ENCODE results near the gene AAMP. TPM values are rescaled to one million over a fixed set of nuclear protein-coding genes. Genes with fewer than 3 reads are reported as not detected.

AAMP gene
- total RNA-seq (2022; extraction: Qiagen RNA extraction): 117 to 194 TPM (median 124 TPM) in 5 replicates

GRCh38 chr2:218269900-218270720 lies at the start of gene AAMP, which contains the start of gene PNKD:
Gene AAMP (minus strand): TSS chr2:218270137. CDS start chr2:218270086, 51 bp downstream.
Gene PNKD (plus strand): TSS chr2:218270519. CDS start chr2:218270536, 17 bp downstream.

GRCh38 chr2:218292048-218293014 lies 22.4 kb upstream of the AAMP start, which contains the start of gene TMBIM1:
Gene TMBIM1 (minus strand): TSS chr2:218292503. CDS start chr2:218282141, 10,362 bp downstream.

DNA sequence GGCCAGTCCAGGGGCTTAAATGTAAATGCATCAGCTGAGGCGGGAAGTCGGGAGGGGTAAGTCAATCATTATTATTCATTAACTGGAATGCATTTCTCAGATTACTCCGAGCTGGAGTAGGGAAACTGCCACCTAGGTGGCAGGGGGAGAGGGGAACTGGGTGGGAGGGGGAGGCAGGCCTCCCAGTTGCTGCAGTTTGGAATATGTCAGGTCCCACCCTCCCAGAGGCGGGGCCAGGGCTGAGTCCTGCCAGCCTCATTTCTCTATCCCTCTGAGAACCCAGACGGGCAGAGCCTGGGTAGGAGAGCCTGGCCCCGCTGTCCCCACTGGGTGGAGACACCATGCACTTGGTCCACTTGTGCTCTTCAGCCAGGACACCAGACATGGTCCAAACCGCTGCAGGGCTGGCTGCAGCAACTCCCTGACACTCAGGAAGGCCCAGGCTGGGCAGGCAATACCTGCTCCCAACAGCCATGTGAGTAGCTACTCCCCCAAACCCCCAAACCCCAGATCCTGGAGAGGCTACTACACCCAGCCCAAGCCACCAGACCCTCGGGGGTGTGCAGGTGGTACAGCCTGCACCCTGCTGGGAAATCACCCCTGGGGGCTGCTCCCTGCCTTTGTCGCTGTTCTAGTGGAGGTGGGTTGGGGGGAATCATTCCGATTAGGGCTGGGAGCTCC lies 9.1 kb downstream of the AAMP start, which contains the start of gene GPBAR1:
GPBAR1 (plus strand) TSS at position 274 of the 681 bp plus-strand sequence. CDS start 1,710 bp downstream, outside the sequence.

GRCh38 chr2:218216674-218217359 lies 53.1 kb downstream of the AAMP start, which contains the start of gene ARPC2:
Gene ARPC2 (plus strand): TSS chr2:218217189. CDS start chr2:218217471, 282 bp downstream.

Other genes starting within 250 kb of the AAMP start
- gene RUFY4, start 200.9 kb downstream of the AAMP start, total RNA-seq (2022; extraction: Qiagen RNA extraction): not detected in 5 replicates
- gene CXCR2, start 144.1 kb downstream of the AAMP start, total RNA-seq (2022; extraction: Qiagen RNA extraction): not detected in 5 replicates
- gene CXCR1, start 103.2 kb downstream of the AAMP start, total RNA-seq (2022; extraction: Qiagen RNA extraction): not detected in 5 replicates
- 291 to 312 TPM (median 310 TPM) in 5 replicates for gene ARPC2, start 52.9 kb downstream of the AAMP start, total RNA-seq (2022; extraction: Qiagen RNA extraction)
- 0.17 to 0.59 TPM (median 0.49 TPM) in 5 replicates for gene GPBAR1, start 9.1 kb downstream of the AAMP start, total RNA-seq (2022; extraction: Qiagen RNA extraction)
- 63.9 to 67.2 TPM (median 64.0 TPM) in 5 replicates for gene PNKD, start 382 bp upstream of the AAMP start, total RNA-seq (2022; extraction: Qiagen RNA extraction)
- gene TMBIM1, start 22.4 kb upstream of the AAMP start, total RNA-seq (2022; extraction: Qiagen RNA extraction): 125 to 143 TPM (median 136 TPM) in 5 replicates
- gene CATIP, start 86.7 kb upstream of the AAMP start, total RNA-seq (2022; extraction: Qiagen RNA extraction): 0.11 to 0.18 TPM in 2 of 5 replicates, not detected in the others
- gene SLC11A1, start 112.1 kb upstream of the AAMP start, total RNA-seq (2022; extraction: Qiagen RNA extraction): 0.11 to 0.20 TPM (median 0.16 TPM) in 5 replicates
- gene CTDSP1, start 129.7 kb upstream of the AAMP start, total RNA-seq (2022; extraction: Qiagen RNA extraction): 54.3 to 79.0 TPM (median 77.9 TPM) in 5 replicates
- 0.16 to 0.40 TPM (median 0.27 TPM) in 5 replicates for gene VIL1, start 149.0 kb upstream of the AAMP start, total RNA-seq (2022; extraction: Qiagen RNA extraction)